ENCODE measurements around the gene GUCY2D.
"Not testable (repeated sequence)": the region's sequence is repeated elsewhere in the genome, so short reads cannot be mapped to it uniquely, and the experiment has no call there.

The GUCY2D gene

GRCh38 chr17:8001976-8002720 lies at the start of gene GUCY2D:
GUCY2D (plus strand) TSS chr17:8002615; CDS start chr17:8003048, 433 bp downstream.
- DNase-seq: no peak

GRCh38 chr17:7953266-7953665 lies 49.1 kb upstream of the GUCY2D start:
- DNase-seq: not testable (repeated sequence)

- DNase-seq: no peak
Measured at GRCh38 chr17:7955414-7956227, 46.8 kb upstream of the GUCY2D start.

GRCh38 chr17:7956228-7956965 lies 46.0 kb upstream of the GUCY2D start:
- no peak for DNase-seq

- DNase-seq: no peak
Measured at GRCh38 chr17:7959503-7960253, 42.7 kb upstream of the GUCY2D start.

GRCh38 chr17:7961421-7961820 lies 41.0 kb upstream of the GUCY2D start:
- DNase-seq: no peak

GRCh38 chr17:7967751-7968150 lies 34.7 kb upstream of the GUCY2D start:
- DNase-seq: no peak

GRCh38 chr17:7969433-7969832 lies 33.0 kb upstream of the GUCY2D start:
- no peak for DNase-seq

- DNase-seq: no peak
Measured at GRCh38 chr17:7971651-7972050, 30.8 kb upstream of the GUCY2D start.

- DNase-seq: no peak
Measured at GRCh38 chr17:7972131-7972785, 30.2 kb upstream of the GUCY2D start.

- DNase-seq: no peak
Measured at GRCh38 chr17:7974638-7975131, 27.7 kb upstream of the GUCY2D start.

GRCh38 chr17:7977039-7977438 lies 25.4 kb upstream of the GUCY2D start:
- DNase-seq: no peak

GRCh38 chr17:7977805-7978204 lies 24.6 kb upstream of the GUCY2D start:
- DNase-seq: no peak

- DNase-seq: no peak
Measured at GRCh38 chr17:7982173-7982572, 20.2 kb upstream of the GUCY2D start.

- no peak for DNase-seq
Measured at GRCh38 chr17:7982666-7983065, 19.7 kb upstream of the GUCY2D start.

GRCh38 chr17:7984904-7985303 lies 17.5 kb upstream of the GUCY2D start:
- DNase-seq: no peak

GRCh38 chr17:7987112-7987893 lies 15.1 kb upstream of the GUCY2D start:
- no peak for DNase-seq

GRCh38 chr17:7988750-7989178 lies 13.7 kb upstream of the GUCY2D start:
- peak; percentile 14 for DNase-seq

GRCh38 chr17:7989781-7990655 lies 12.4 kb upstream of the GUCY2D start:
- DNase-seq: peak; percentile 95

- no peak for DNase-seq
Measured at GRCh38 chr17:7992516-7992915, 9.9 kb upstream of the GUCY2D start.

Data from activated naive CD4-positive, alpha-beta T cell treated with Interleukin-2 at 50 U/mL for 16 hours (primary cell).